ENCODE results near the gene SMIM5. TPM values are rescaled to one million over a fixed set of nuclear protein-coding genes. Genes with fewer than 3 reads are reported as not detected.

SMIM5 gene
- polyA plus RNA-seq, 3 donors = 0.15 to 3.3 (median 0.43) TPM

DNA sequence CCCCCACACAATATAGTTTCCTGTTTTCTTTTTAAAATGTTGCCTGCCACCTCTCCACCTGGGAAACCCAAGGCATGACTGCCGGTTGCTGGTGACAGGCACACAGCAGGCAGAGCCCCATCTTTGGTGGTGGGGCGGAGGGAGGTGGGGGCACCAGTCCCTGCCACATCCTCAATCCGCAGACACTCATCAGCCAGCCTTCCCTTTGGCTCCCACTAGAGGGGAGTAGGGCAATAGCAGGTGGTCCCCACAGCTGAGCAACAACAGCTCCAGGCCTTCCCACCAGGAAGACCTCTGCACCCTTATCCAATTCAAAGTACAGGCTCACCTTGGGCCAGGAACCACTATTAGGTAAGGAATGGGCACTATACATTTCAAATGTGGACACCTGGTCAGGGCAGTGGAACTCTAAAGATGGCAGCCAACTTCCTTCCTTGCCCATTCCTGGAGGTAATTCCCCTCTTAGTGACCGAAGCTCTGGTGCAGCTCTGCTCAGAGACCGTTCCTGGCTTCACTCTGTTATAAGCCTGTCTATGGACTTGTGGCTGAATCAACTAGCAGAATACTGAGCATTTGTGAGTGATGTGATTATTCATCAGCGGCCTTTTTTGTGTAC is 19.8 kb downstream of the SMIM5 start:
- H3K36me3 ChIP-seq (replicated peaks in 1 of 2; ENCODE audit: control insufficient read depth in 1 of 2, insufficient read depth in 2 of 2, low read length in 2 of 2) = peaks cover 42 to 46% of the 10 kb centered on the region in 2 donors
- H4K20me1 ChIP-seq (ENCODE audit: insufficient read depth, low read length) = no peaks in the 10 kb centered on the region
- no peaks in the 10 kb centered on the region for H3K9me3 ChIP-seq (replicated peaks in 1 of 2; ENCODE audit: control insufficient read depth in 1 of 2, insufficient read depth in 1 of 2, low read length in 2 of 2)
- H3K36me3 Mint-ChIP-seq = peaks cover 44 to 84% of the 10 kb centered on the region in 2 donors
- H3K79me2 ChIP-seq (ENCODE audit: insufficient read depth, low read length) = no peaks in the 10 kb centered on the region
- no peak overlapping the region for H2AFZ ChIP-seq (ENCODE audit: insufficient read depth, low read depth, low read length, poor library complexity, severe bottlenecking)
- intact Hi-C loops (cut with micrococcal nuclease) = no loop called here
- no peaks in the 10 kb centered on the region for H3K27me3 ChIP-seq (ENCODE audit: control insufficient read depth in 2 of 2, insufficient read depth in 2 of 2, low read length in 2 of 2)
- H3K4me1 ChIP-seq (ENCODE audit: control insufficient read depth in 1 of 2, insufficient read depth in 2 of 2, low read length in 2 of 2) = peaks cover 22 to 25% of the 10 kb centered on the region in 2 donors
- H3K4me3 Mint-ChIP-seq = no peak overlapping the region
- no peak overlapping the region for H3K9ac ChIP-seq (ENCODE audit: insufficient read depth, low read length, poor library complexity, severe bottlenecking)
- peak in 2 of 3 donors; percentile 20 to 39 for DNase-seq
- H3K4me2 ChIP-seq (replicated peaks; ENCODE audit: extremely low read depth, low read length, poor library complexity, severe bottlenecking) = no peak overlapping the region
- H3K4me1 Mint-ChIP-seq = peaks cover 27% of the 10 kb centered on the region
- TF ChIP-seq, protein P1, sequence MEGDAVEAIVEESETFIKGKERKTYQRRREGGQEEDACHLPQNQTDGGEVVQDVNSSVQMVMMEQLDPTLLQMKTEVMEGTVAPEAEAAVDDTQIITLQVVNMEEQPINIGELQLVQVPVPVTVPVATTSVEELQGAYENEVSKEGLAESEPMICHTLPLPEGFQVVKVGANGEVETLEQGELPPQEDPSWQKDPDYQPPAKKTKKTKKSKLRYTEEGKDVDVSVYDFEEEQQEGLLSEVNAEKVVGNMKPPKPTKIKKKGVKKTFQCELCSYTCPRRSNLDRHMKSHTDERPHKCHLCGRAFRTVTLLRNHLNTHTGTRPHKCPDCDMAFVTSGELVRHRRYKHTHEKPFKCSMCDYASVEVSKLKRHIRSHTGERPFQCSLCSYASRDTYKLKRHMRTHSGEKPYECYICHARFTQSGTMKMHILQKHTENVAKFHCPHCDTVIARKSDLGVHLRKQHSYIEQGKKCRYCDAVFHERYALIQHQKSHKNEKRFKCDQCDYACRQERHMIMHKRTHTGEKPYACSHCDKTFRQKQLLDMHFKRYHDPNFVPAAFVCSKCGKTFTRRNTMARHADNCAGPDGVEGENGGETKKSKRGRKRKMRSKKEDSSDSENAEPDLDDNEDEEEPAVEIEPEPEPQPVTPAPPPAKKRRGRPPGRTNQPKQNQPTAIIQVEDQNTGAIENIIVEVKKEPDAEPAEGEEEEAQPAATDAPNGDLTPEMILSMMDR (IDR thresholded peaks at IDR 0.05) = peak; percentile 59
- H3K4me3 ChIP-seq (replicated peaks in 1 of 3; ENCODE audit: low read depth in 2 of 3, low read length in 3 of 3) = no peak overlapping the region
- H3K9me3 Mint-ChIP-seq = peaks cover 0 to 2% (median 0%) of the 10 kb centered on the region in 7 donors
- peak overlapping the region in 5 of 7 donors; percentile 69 to 86 (median 79) for H3K27ac Mint-ChIP-seq
- H3K27me3 Mint-ChIP-seq (ENCODE audit: low read depth in 3 of 3) = peaks cover 0 to 3% (median 0%) of the 10 kb centered on the region in 3 donors
- no CpG with 5 or more reads among the region's 6 CpGs for WGBS (ENCODE audit: insufficient coverage)
- peak overlapping the region in 1 of 2 donors; percentile 47 for H3K27ac ChIP-seq (ENCODE audit: low read depth in 1 of 2, low read length in 2 of 2)

- Mint-ChIP-seq H3K27me3 (ENCODE audit: low read depth in 3 of 3) (peaks cover 0 to 3% (median 0%) of the 10 kb centered on the region in 3 donors), H3K4me1 (peaks cover 27% of the 10 kb centered on the region), H3K9me3 (peaks cover 0 to 2% (median 0%) of the 10 kb centered on the region in 7 donors), H3K36me3 (peaks cover 43 to 78% of the 10 kb centered on the region in 2 donors), H3K4me3 (peak overlapping the region in 1 of 2 donors; percentile 52), H3K27ac (peak overlapping the region; percentile 69 to 91 (median 81))
- Histone ChIP-seq H3K4me1 (ENCODE audit: control insufficient read depth in 1 of 2, insufficient read depth in 2 of 2, low read length in 2 of 2) (peaks cover 22 to 25% of the 10 kb centered on the region in 2 donors), H3K4me2 (replicated peaks; ENCODE audit: extremely low read depth, low read length, poor library complexity, severe bottlenecking) (peak overlapping the region; percentile 37), H3K9ac (ENCODE audit: insufficient read depth, low read length, poor library complexity, severe bottlenecking) (peak overlapping the region; percentile 21), H3K9me3 (replicated peaks in 1 of 2; ENCODE audit: control insufficient read depth in 1 of 2, insufficient read depth in 1 of 2, low read length in 2 of 2) (no peaks in the 10 kb centered on the region), H2AFZ (ENCODE audit: insufficient read depth, low read depth, low read length, poor library complexity, severe bottlenecking) (no peak overlapping the region), H3K79me2 (ENCODE audit: insufficient read depth, low read length) (no peaks in the 10 kb centered on the region), H3K27me3 (ENCODE audit: control insufficient read depth in 2 of 2, insufficient read depth in 2 of 2, low read length in 2 of 2) (no peaks in the 10 kb centered on the region), H4K20me1 (ENCODE audit: insufficient read depth, low read length) (no peaks in the 10 kb centered on the region), H3K27ac (ENCODE audit: low read depth in 1 of 2, low read length in 2 of 2) (peak overlapping the region in 1 of 2 donors; percentile 73), H3K36me3 (replicated peaks in 1 of 2; ENCODE audit: control insufficient read depth in 1 of 2, insufficient read depth in 2 of 2, low read length in 2 of 2) (peaks cover 38 to 44% of the 10 kb centered on the region in 2 donors), H3K4me3 (replicated peaks in 1 of 3; ENCODE audit: low read depth in 2 of 3, low read length in 3 of 3) (peak overlapping the region in 1 of 3 experiments; percentile 17)
- TF ChIP-seq, protein P1 (IDR thresholded peaks at IDR 0.05) = no peak
- intact Hi-C loops (cut with micrococcal nuclease) = no loop called here
- DNase-seq = peak in 1 of 3 donors; percentile 13
- WGBS (ENCODE audit: insufficient coverage) = 20% methylated on average over 1 of the region's 2 CpGs
Observed at GRCh38 chr17:75654176-75654575, 20.9 kb downstream of the SMIM5 start.

All from CD14-positive monocyte (primary cell).